Testis (tissue), 3 donors: ENCODE results near the gene HNF4A. TPM values are rescaled to one million over a fixed set of nuclear protein-coding genes. Genes with fewer than 3 reads are reported as not detected.

ENCODE experiments used
- DNase-seq: peaks from one replicate; pipeline ENCODE4 v3.0.0-alpha.2; 2019
- H3K27ac ChIP-seq, 2 donors: fragments of 200-600 bp; sonication (generic); one replicate each; pipeline ENCODE4 v1.5.1; 2019
- H3K27me3 ChIP-seq: fragments of 200-600 bp; sonication (generic); one replicate; pipeline ENCODE4 v1.5.1; 2019
- H3K36me3 ChIP-seq: fragments of 200-600 bp; sonication (generic); one replicate; pipeline ENCODE4 v1.5.1; 2017; ENCODE audit warnings: low read depth; ENCODE audit errors: missing control alignments
- H3K4me1 ChIP-seq: fragments of 200-600 bp; sonication (generic); one replicate; pipeline ENCODE4 v1.5.1; 2019
- H3K4me3 ChIP-seq, 2 donors: fragments of 200-600 bp; sonication (generic); one replicate each; pipeline ENCODE4 v1.5.1; 2017 to 2019
- H3K9me3 ChIP-seq: fragments of 200-600 bp; sonication (generic); one replicate; pipeline ENCODE4 v1.5.1; 2017
- CTCF ChIP-seq, 3 experiments: fragments of 450-650 bp in 2 of 3; fragments of 200-600 bp in 1 of 3; sonication (generic) in 1 of 3; IDR thresholded peaks; one replicate each; pipeline ENCODE4 v1.5.1; 2016 to 2019; ENCODE audit warnings: antibody characterized with exemption in 3 of 3, mild to moderate bottlenecking in 2 of 3, moderate library complexity in 1 of 3
- POLR2A ChIP-seq: fragments of 450-650 bp; IDR thresholded peaks from one replicate; pipeline ENCODE4 v1.6.1; 2017; ENCODE audit warnings: antibody characterized with exemption, mild to moderate bottlenecking, moderate library complexity
- WGBS, 2 donors: methylation state at CpG; one replicate each; pipeline ENCODE4 v1.1.5; 2018; 5-methylcytosine and 5-hydroxymethylcytosine counted together
- intact Hi-C: fragments of 100-400 bp; cut with DNase I; formaldehyde crosslinking; loops from one replicate; pipeline ENCODE4 v1.15.1; 2023; ENCODE audit warnings: low total_unique reads
- microRNA-seq, 2 donors: library from miRNA; unstranded; fragments of <30 nt; microRNA quantifications; one replicate each; pipeline ENCODE4, GENCODE V29; 2016; ENCODE audit warnings: borderline number of aligned reads in 2 of 2, borderline replicate concordance in 1 of 2
- polyA plus RNA-seq: library from polyadenylated mRNA; stranded (reverse); fragments of 350-450 nt; fragmentation: Illumina TruSeq; extraction: RNeasy Lipid Tissue Mini Kit (QIAGEN cat#74804); gene quantifications from one replicate; pipeline ENCODE4 v1.2.3, GENCODE V29; 2014; ENCODE audit warnings: low read depth, low replicate concordance; ENCODE audit not compliant: insufficient read depth
- small RNA-seq, 2 donors: library from RNA; depleted of rRNA; stranded (forward); fragments of <200 nt; gene quantifications; one replicate each; pipeline ENCODE3, GENCODE V24; 2016
- total RNA-seq, 2 donors: library from RNA; depleted of rRNA; stranded (reverse); fragments of >200 nt; gene quantifications; one replicate each; pipeline ENCODE4 v1.2.3, GENCODE V29; 2016

Gene HNF4A
- total and polyA plus RNA-seq, 3 donors from 2014 or later = 1.2 to 2.5 (median 1.4) TPM

GRCh38 chr20:44480097-44480496, 124.6 kb downstream of the HNF4A start:
- H3K36me3 ChIP-seq = no peaks in the 10 kb centered on the region
- 94 to 98% methylated on average over 18 of the region's 18 CpGs for WGBS, 2 donors
- H3K4me3 ChIP-seq = no peak overlapping the region
- TF ChIP-seq CTCF (IDR thresholded peaks at IDR 0.05) (no peak), POLR2A (no peak)
- intact Hi-C loops = no loop called here
- no peak for DNase-seq
- H3K9me3 ChIP-seq = no peaks in the 10 kb centered on the region
- H3K27me3 ChIP-seq = no peaks in the 10 kb centered on the region
- H3K4me1 ChIP-seq = peaks cover 4% of the 10 kb centered on the region
- no peak overlapping the region for H3K27ac ChIP-seq

- H3K9me3 ChIP-seq = no peaks in the 10 kb centered on the region
- no peak overlapping the region for H3K27ac ChIP-seq
- TF ChIP-seq POLR2A (no peak), CTCF (IDR thresholded peaks at IDR 0.05) (no peak)
- H3K36me3 ChIP-seq = no peaks in the 10 kb centered on the region
- no peak for DNase-seq
- 86 to 90% methylated on average over 6 of the region's 6 CpGs for WGBS, 2 donors
- intact Hi-C loops = no loop called here
- peaks cover 7% of the 10 kb centered on the region for H3K4me1 ChIP-seq
- H3K27me3 ChIP-seq = no peaks in the 10 kb centered on the region
- no peak overlapping the region for H3K4me3 ChIP-seq
Observed at GRCh38 chr20:44481719-44482416, 126.4 kb downstream of the HNF4A start.

GRCh38 chr20:44483112-44483511, 127.6 kb downstream of the HNF4A start:
- H3K27ac ChIP-seq = no peak overlapping the region
- TF ChIP-seq POLR2A (no peak), CTCF (IDR thresholded peaks at IDR 0.05) (no peak)
- 96 to 98% methylated on average over 5 of the region's 5 CpGs for WGBS, 2 donors

More at GRCh38 chr20:44483112-44483511, 127.6 kb downstream of the HNF4A start:
- Histone ChIP-seq H3K9me3 (no peaks in the 10 kb centered on the region), H3K4me1 (peaks cover 12% of the 10 kb centered on the region), H3K36me3 (no peaks in the 10 kb centered on the region), H3K4me3 (no peak overlapping the region), H3K27me3 (no peaks in the 10 kb centered on the region)
- intact Hi-C loops = no loop called here
- DNase-seq = no peak

Small RNA genes within 50 kb of the gene (microRNA-seq; reads per million reads assigned to microRNA genes)
- gene MIR3646 = 0 reads per million in 2 donors

Small RNA genes within 50 kb of the gene (small RNA-seq; reads per million reads assigned to genes)
- 0 reads per million in 2 donors for gene MIR3646
- 0 reads per million in 2 donors for gene RF00019
- gene RPL37AP1 = 0 reads per million in 2 donors

Other genes with a start within 250 kb of the HNF4A start
- 1 to 10 TPM; 1.9 to 3.2 TPM for gene JPH2, start 168.5 kb upstream of the HNF4A start, total RNA-seq
- 3.7 TPM for gene JPH2, start 168.5 kb upstream of the HNF4A start, polyA plus RNA-seq
- gene OSER1, start 144.9 kb upstream of the HNF4A start, total RNA-seq = 10 to 100 TPM; 79.0 to 80.4 TPM
- gene OSER1, start 144.9 kb upstream of the HNF4A start, polyA plus RNA-seq = 195 TPM
- 1 to 10 TPM; 1.3 to 1.7 TPM for gene GDAP1L1, start 108.4 kb upstream of the HNF4A start, total RNA-seq
- gene GDAP1L1, start 108.4 kb upstream of the HNF4A start, polyA plus RNA-seq = 2.7 TPM
- gene FITM2, start 44.5 kb upstream of the HNF4A start, total RNA-seq = 10 to 100 TPM; 21.5 to 22.9 TPM
- gene FITM2, start 44.5 kb upstream of the HNF4A start, polyA plus RNA-seq = 11.0 TPM
- under 1 TPM in 1 of 2 donors, not detected in 1; 0.62 TPM for gene R3HDML, start 18.7 kb upstream of the HNF4A start, total RNA-seq
- 0.38 TPM for gene R3HDML, start 18.7 kb upstream of the HNF4A start, polyA plus RNA-seq
- 10 to 100 TPM; 12.0 to 13.1 TPM for gene TTPAL, start 120.2 kb downstream of the HNF4A start, total RNA-seq
- 9.8 TPM for gene TTPAL, start 120.2 kb downstream of the HNF4A start, polyA plus RNA-seq
- gene SERINC3, start 166.4 kb downstream of the HNF4A start, total RNA-seq = 100 to 1,000 TPM; 163 to 181 TPM
- gene SERINC3, start 166.4 kb downstream of the HNF4A start, polyA plus RNA-seq = 263 TPM
- 10 to 100 TPM; 66.6 to 70.4 TPM for gene PKIG, start 226.9 kb downstream of the HNF4A start, total RNA-seq
- 180 TPM for gene PKIG, start 226.9 kb downstream of the HNF4A start, polyA plus RNA-seq